22Rv1 (cell line): ENCODE results near the gene EFNB1.

ENCODE experiments used
- H3K27ac ChIP-seq: fragments of 450-650 bp; 2 replicates; pipeline ENCODE4 v1.5.1; 2017
- ZFX ChIP-seq: fragments of 450-650 bp; IDR thresholded peaks from 2 replicates; pipeline ENCODE4 v1.6.1; 2017; ENCODE audit warnings: antibody characterized with exemption, borderline replicate concordance
- TF ChIP-seq, protein P1 (sequence below): fragments of 450-650 bp; IDR thresholded peaks from 2 replicates; pipeline ENCODE4 v1.5.1; 2017; ENCODE audit warnings: mild to moderate bottlenecking

EFNB1 gene

DNA sequence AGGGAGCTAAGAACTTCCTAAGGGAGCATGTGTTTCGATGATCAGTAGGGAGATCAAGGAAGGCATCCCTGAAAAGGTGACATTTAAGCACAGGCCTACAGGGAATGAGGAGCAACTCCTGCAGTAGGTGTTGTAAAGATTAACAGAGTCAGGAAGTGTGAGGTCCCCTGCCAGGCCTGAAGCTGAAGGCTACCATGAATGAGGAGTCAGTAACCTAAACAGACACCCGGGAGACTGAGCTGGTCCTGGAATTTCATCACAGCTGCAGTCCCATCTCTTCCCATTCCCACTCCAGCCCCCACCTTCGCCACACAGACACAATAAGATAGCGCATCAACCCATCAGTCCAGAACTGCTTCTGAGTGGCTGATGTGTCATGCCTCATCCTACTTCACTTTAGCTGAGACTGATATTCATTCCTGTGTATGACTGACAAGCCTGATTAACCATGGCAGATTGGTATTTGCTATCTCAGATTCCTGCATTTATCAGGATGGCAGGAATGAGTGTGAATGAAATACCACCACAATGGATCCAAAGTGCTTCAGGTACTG lies 27.0 kb upstream of the EFNB1 start:
- H3K27ac ChIP-seq = no peak overlapping the region
- TF ChIP-seq ZFX = no peak
- TF ChIP-seq, protein P1, sequence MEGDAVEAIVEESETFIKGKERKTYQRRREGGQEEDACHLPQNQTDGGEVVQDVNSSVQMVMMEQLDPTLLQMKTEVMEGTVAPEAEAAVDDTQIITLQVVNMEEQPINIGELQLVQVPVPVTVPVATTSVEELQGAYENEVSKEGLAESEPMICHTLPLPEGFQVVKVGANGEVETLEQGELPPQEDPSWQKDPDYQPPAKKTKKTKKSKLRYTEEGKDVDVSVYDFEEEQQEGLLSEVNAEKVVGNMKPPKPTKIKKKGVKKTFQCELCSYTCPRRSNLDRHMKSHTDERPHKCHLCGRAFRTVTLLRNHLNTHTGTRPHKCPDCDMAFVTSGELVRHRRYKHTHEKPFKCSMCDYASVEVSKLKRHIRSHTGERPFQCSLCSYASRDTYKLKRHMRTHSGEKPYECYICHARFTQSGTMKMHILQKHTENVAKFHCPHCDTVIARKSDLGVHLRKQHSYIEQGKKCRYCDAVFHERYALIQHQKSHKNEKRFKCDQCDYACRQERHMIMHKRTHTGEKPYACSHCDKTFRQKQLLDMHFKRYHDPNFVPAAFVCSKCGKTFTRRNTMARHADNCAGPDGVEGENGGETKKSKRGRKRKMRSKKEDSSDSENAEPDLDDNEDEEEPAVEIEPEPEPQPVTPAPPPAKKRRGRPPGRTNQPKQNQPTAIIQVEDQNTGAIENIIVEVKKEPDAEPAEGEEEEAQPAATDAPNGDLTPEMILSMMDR = no peak

DNA sequence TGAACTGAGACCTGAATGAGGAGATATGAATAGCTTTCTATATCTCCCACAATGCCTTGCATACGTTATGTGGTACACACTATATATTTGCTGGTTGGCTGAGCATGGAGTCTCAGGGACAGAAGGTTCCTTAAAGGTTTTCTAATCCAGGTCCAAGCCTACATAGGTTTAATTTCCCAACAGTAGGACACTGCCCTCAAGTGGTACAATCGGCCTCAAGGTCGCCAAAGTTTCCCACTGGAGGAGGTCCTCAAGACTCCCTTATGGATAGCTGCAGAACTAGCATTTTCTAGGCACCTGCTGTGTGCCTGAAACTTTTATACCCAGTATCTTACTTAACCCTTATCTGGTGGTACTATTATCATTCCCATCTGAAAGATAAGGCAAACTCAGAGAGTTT lies 21.0 kb upstream of the EFNB1 start:
- TF ChIP-seq, protein P1 = peak; percentile 44
- no peak for TF ChIP-seq ZFX
- no peak overlapping the region for H3K27ac ChIP-seq

DNA sequence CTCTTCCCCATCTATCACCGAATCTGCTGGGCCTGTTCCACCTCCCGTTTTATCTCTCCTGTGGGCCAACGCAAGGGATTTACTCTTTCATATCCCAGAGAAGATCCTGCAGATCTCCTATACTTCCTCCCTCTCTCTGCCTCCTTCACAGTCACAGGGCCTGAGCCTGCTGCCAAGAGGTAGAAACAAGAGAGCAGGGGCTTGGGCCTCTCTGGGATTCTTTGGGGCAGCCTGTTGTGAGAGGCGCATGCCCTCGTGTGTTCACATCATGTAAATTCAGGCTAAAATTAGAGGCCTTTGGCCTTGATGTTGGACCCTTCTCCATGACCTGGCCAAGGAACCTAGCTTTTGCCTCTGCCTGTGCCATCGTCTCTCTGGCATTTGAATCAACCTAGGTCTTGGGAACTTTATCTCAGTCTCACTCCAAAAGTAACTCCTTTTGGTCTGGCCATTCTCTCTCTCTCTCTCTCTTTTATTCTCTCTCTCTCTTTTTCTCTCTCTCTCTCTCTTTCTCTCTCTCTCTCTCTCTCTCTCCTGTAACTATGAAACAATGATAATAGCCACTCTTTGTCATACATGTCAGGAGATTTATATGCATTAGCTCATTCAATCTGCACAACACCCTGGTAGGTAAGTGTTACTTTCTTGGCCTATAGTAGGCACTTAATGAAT lies 20.0 kb upstream of the EFNB1 start:
- H3K27ac ChIP-seq = no peak overlapping the region
- no peak for TF ChIP-seq ZFX
- TF ChIP-seq, protein P1 = no peak

DNA sequence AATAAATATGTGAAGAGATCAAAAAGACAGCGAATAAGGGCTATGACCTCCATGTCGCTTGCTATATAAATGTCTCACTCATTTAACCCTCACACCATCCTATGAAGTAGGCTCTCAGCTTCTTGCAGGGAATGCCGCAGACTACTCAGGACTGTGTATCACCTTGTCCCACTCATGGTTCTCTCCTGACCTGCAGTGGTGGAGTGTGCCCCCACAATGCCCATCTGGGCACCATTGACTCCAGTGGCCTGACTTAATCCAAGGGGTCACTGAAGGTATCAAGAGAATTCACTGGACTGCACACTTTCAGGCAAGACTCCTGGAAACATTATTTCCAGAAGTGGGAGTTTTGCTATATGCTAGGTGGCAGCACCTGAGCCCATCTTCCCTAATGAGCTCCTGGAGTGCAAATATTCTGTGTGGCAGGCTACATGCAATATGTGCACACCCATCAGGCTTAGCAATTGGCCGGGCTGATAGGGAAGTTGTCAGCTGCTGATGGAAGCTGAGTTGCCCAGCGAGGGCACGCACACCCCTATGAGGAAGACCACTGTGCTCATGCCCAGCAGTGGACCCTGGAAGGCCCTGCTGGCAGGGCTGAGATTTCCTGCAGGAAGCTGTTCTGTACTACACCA lies 8.2 kb upstream of the EFNB1 start:
- no peak for TF ChIP-seq ZFX
- TF ChIP-seq, protein P1 = no peak
- H3K27ac ChIP-seq = no peak overlapping the region

DNA sequence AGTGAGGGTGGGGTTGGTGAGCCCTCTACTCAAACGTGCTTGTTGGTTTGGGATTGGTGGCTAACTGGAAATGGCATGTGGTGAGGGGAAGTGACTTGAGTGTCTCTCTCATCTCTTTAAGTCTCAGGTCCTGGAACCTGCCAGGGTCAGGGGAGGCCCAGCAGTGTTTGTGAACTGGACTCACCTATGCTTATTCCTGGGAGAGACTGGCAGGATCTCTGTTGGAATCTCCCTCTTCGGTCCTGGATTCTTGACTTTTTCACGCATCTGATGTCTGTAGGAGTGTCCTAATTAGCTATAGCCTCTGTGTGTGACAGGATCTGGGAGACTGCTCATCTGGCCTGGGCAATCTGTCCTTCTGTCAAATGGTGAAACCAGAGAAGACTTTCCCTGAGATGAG lies 7.2 kb upstream of the EFNB1 start:
- no peak for TF ChIP-seq ZFX
- TF ChIP-seq, protein P1 = no peak
- H3K27ac ChIP-seq = no peak overlapping the region

DNA sequence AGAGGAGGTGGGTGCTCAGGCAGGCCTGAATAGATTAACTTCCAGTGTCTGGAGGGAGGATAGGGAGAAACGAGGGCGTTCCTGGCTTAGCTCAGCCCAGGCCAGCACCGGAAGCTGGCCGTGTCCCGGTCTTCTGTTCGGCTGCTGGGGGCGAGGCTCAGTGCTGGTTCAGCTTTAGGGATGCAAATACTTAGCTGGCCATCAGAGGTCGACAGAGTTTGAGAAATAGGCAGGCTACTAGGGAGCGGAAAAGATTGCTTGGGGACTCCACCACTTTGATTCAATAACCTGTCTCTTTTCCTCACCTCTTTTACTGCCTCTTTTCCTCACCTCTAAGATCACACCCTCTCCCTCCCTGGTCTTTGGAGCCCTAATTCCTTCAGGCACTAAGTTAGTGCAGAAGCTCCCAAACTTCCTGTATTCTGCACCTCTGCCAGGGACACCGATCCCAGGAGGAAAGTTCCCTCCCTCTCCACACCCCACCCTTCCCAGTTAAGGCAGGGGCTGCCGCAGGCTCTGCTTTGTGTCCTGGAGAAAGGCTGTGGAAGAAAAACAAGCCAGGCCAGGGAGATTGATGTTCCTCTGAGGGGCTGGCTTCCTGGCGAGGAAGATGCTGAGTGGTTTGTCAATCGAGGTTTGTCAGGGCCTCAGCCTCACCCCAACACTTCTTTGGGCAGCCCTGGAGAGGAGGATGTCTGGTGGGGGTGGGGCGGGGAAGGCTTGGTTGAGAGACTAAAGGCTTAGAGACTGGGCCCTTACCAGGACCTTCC lies 6.0 kb upstream of the EFNB1 start:
- no peak overlapping the region for H3K27ac ChIP-seq
- no peak for TF ChIP-seq ZFX
- TF ChIP-seq, protein P1 = peak; percentile 70
